K562 (cell line): ENCODE measurements around the gene TMX1. TPM values are rescaled to one million over a fixed set of nuclear protein-coding genes. Genes with fewer than 3 reads are reported as not detected.

Experiments used
- ATAC-seq: fragments of 200-7000 bp; cut with Tn5 transposase; 3 replicates; pipeline ENCODE4 v1.9.1; 2020; ENCODE audit warnings: moderate library complexity
- BruUV-seq: library from RNA; stranded (reverse); fragments of 400-500 nt; replicated peaks from 2 replicates; lab custom pipeline; 2021; lab: Mats Ljungman, UMichigan
- CTCF ChIA-PET: fragments of 300-600 bp; formaldehyde crosslinking; extraction: SDS; loops from one replicate; lab custom pipeline; 2021; ENCODE audit warnings: low intra/inter-chr PET ratio; lab: Yijun Ruan, JAX
- POLR2A ChIA-PET: fragments of 300-600, 350-650 bp; sonication (Branson Sonifier 250); formaldehyde crosslinking; extraction: SDS; loops from one replicate; lab custom pipeline; 2021; ENCODE audit warnings: antibody characterized with exemption, inconsistent platforms; lab: Yijun Ruan, JAX
- DNase-seq, 4 experiments: peaks; one replicate each; pipeline versions ENCODE4 v3.0.0 to v3.0.0-alpha.2; 2011 to 2018; ENCODE audit warnings: low spot score in 3 of 4, mixed read lengths in 3 of 4; ENCODE audit errors: extremely low read depth in 1 of 4
- FAIRE-seq: peaks from 2 replicates; lab custom pipeline; 2011; peaks lifted over from hg19 to GRCh38; lab: Jason Lieb, UNC
- H2AFZ ChIP-seq: 2 replicates; pipeline ENCODE4 v1.6.0; 2011; ENCODE audit warnings: low read depth, low read length, control low read depth, inconsistent platforms
- H3K27ac ChIP-seq: fragments of 200-600 bp; 3 replicates; pipeline ENCODE4 v1.8.0; 2011; ENCODE audit warnings: low read depth, mild to moderate bottlenecking, control low read depth, inconsistent platforms, low read length, moderate library complexity, mixed read lengths; ENCODE audit errors: extremely low read depth
- H3K27me3 ChIP-seq, 2 experiments: fragments of 300-600 bp in 1 of 2; 2 replicates in 1 of 2; 3 replicates in 1 of 2; pipeline versions ENCODE4 v1.6.0 to v1.8.0; 2011; ENCODE audit warnings: inconsistent platforms in 2 of 2, low read length in 2 of 2, mild to moderate bottlenecking in 1 of 2, mixed read lengths in 1 of 2, moderate library complexity in 1 of 2; ENCODE audit not compliant: control insufficient read depth in 2 of 2, insufficient read depth in 2 of 2
- H3K36me3 ChIP-seq: fragments of 300-600 bp; 3 replicates; pipeline ENCODE4 v1.8.0; 2011; ENCODE audit warnings: mild to moderate bottlenecking, low read length, inconsistent platforms; ENCODE audit not compliant: control insufficient read depth, insufficient read depth
- H3K4me1 ChIP-seq, 2 experiments: fragments of 200-600 bp in 1 of 2; replicated peaks in 1 of 2; 2 replicates in 1 of 2; 3 replicates in 1 of 2; pipeline versions ENCODE4 v1.5.1 to v1.8.0; 2011; ENCODE audit warnings: inconsistent platforms in 2 of 2, low read length in 2 of 2, mild to moderate bottlenecking in 1 of 2, mixed read lengths in 1 of 2, moderate library complexity in 1 of 2; ENCODE audit not compliant: control insufficient read depth in 2 of 2, insufficient read depth in 2 of 2
- H3K4me2 ChIP-seq: 2 replicates; pipeline ENCODE4 v1.6.1; 2011; ENCODE audit warnings: low read length, control low read depth, inconsistent platforms, mixed read lengths; ENCODE audit not compliant: insufficient read depth
- H3K4me3 ChIP-seq: fragments of 200-600 bp; sonication (generic), shearing (Covaris generic); 2 replicates; pipeline ENCODE4 v1.5.1; 2016; ENCODE audit warnings: control low read depth, inconsistent platforms
- H3K79me2 ChIP-seq: fragments of 200-600 bp; 3 replicates; pipeline ENCODE4 v1.8.0; 2011; ENCODE audit warnings: low read length, inconsistent platforms; ENCODE audit not compliant: control insufficient read depth, insufficient read depth
- H3K9ac ChIP-seq, 2 experiments: 2 replicates each; pipeline versions ENCODE4 v1.6.0 to v1.6.1; 2011; ENCODE audit warnings: low read depth in 2 of 2, low read length in 2 of 2, control low read depth in 1 of 2, inconsistent platforms in 1 of 2, mild to moderate bottlenecking in 1 of 2, mixed read lengths in 1 of 2; ENCODE audit not compliant: insufficient read depth in 1 of 2
- H3K9me1 ChIP-seq: one replicate; pipeline ENCODE4 v1.6.0; 2011; ENCODE audit warnings: inconsistent platforms, mild to moderate bottlenecking, low read length, moderate library complexity; ENCODE audit not compliant: control insufficient read depth, insufficient read depth
- H3K9me3 ChIP-seq: replicated peaks from 2 replicates; pipeline ENCODE4 v1.5.1; 2011; ENCODE audit warnings: low read depth, low read length, inconsistent platforms; ENCODE audit not compliant: control insufficient read depth, insufficient read depth
- H4K20me1 ChIP-seq: replicated peaks from 2 replicates; pipeline ENCODE4 v1.6.1; 2011; ENCODE audit warnings: low read length, inconsistent platforms, mixed read lengths; ENCODE audit not compliant: control insufficient read depth, insufficient read depth
- HOMEZ ChIP-seq: fragments of 250-450 bp; sonication (Bioruptor Pico); IDR thresholded peaks from 2 replicates; pipeline ENCODE4 v1.4.0; 2020; ENCODE audit warnings: mild to moderate bottlenecking, moderate library complexity
- KAT8 ChIP-seq: fragments of 450-650 bp; IDR thresholded peaks from 2 replicates; pipeline ENCODE4 v1.6.1; 2016; ENCODE audit warnings: low read depth, mild to moderate bottlenecking
- NFRKB ChIP-seq: fragments of 450-650 bp; IDR thresholded peaks from 2 replicates; pipeline ENCODE4 v1.6.1; 2016; ENCODE audit warnings: low read depth
- SAFB2 ChIP-seq: fragments of 200-400 bp; formaldehyde crosslinking; IDR thresholded peaks from 2 replicates; pipeline ENCODE4 v1.6.1; 2018; ENCODE audit warnings: borderline replicate concordance, low read length, low read depth, moderate library complexity; ENCODE audit not compliant: severe bottlenecking
- WGBS: fragments of 100-300 bp; shearing (Covaris generic); methylation state at CpG from one replicate; pipeline ENCODE4 v1.1.6; 2016; ENCODE audit warnings: low coverage, mixed read lengths; ENCODE audit not compliant: insufficient coverage; ENCODE audit errors: missing lambda C conversion rate; 5-methylcytosine and 5-hydroxymethylcytosine counted together
- in situ Hi-C: fragments of 300-500 bp; cut with MboI; formaldehyde crosslinking; loops from 4 replicates; pipeline ENCODE4 v1.15.0; 2018; ENCODE audit warnings: inconsistent platforms, mixed read lengths
- intact Hi-C: fragments of 100-400 bp; cut with micrococcal nuclease; formaldehyde crosslinking; loops from 2 replicates; pipeline ENCODE4 v1.14.2; 2022
- polyA plus RNA-seq, 8 experiments: library from polyadenylated mRNA; depleted of rRNA in 4 of 8; stranded (reverse) in 5 of 8; unstranded in 3 of 8; fragments of >200 nt; fragmentation: Nextera tagmentation in 2 of 8; fragmentation: Illumina TruSeq in 1 of 8; extraction: Ambion mirVana in 2 of 8; extraction: Trizol in 1 of 8; gene quantifications; 2 replicates each; pipeline versions ENCODE4 v1.2.1 to v1.2.3, GENCODE V29; 2011 to 2014; ENCODE audit warnings: inconsistent platforms in 1 of 8, missing spikeins in 1 of 8
- total RNA-seq, 7 experiments: library from RNA; depleted of rRNA in 6 of 7; stranded (reverse); fragments of >200 nt in 6 of 7; fragmentation: Illumina TruSeq in 2 of 7; extraction: Trizol in 2 of 7; gene quantifications; 2 replicates each; pipeline versions ENCODE4 v1.2.1 to v1.2.3, GENCODE V29; 2011 to 2021; ENCODE audit warnings: low replicate concordance in 1 of 7

The TMX1 gene
- total and polyA plus RNA-seq, 9 of the 15 experiments (the other 6 are each of a cell fraction or from before 2014, with no cell fraction given), result 19.5 to 101 (median 34.7) TPM

GRCh38 chr14:51261151-51261550, 21.1 kb downstream of the TMX1 start (continued):
- no peak for TF ChIP-seq HOMEZ
- TF ChIP-seq SAFB2, result no peak
- TF ChIP-seq NFRKB, result no peak

- no TSS peak for BruUV-seq
- intact Hi-C loops (no loop called here), in situ Hi-C loops (loop anchor here (10.0 kb wide), 1 partner anchor 1402 kb away; no protein-coding TSS in a partner anchor)
- H3K27ac ChIP-seq, result no peak overlapping the region
- CTCF ChIA-PET, result no interaction called here
- H3K4me1 ChIP-seq, result no peaks in the 10 kb centered on the region
- no peak for DNase-seq
- no peak for FAIRE-seq
- H3K9ac ChIP-seq, result no peak overlapping the region
- H3K79me2 ChIP-seq, result no peaks in the 10 kb centered on the region
- H3K4me3 ChIP-seq, result no peak overlapping the region
- H3K9me1 ChIP-seq, result no peaks in the 10 kb centered on the region
- no peaks in the 10 kb centered on the region for H3K27me3 ChIP-seq
- no peak for TF ChIP-seq KAT8
- TF ChIP-seq, all 486 proteins: peak for 0
- POLR2A ChIA-PET, result interaction anchor here (0.6 kb wide), 1 partner anchor 15 kb away, joined by 3 read pairs; no protein-coding TSS in a partner anchor
- H3K36me3 ChIP-seq, result peaks cover 23% of the 10 kb centered on the region; the same call in 1 of the 3 replicates
- no peaks in the 10 kb centered on the region for H4K20me1 ChIP-seq
- H3K9me3 ChIP-seq, result no peaks in the 10 kb centered on the region
- 100% methylated on average over 2 of the region's 2 CpGs for WGBS
- ATAC-seq, result no peak
- no peak overlapping the region for H3K4me2 ChIP-seq
- no peak overlapping the region for H2AFZ ChIP-seq
Measured at GRCh38 chr14:51262868-51263267, 22.8 kb downstream of the TMX1 start.
